ENCODE data around the gene PSMD12. TPM values are rescaled to one million over a fixed set of nuclear protein-coding genes. Genes with fewer than 3 reads are reported as not detected.
"Not testable (repeated sequence)": the region's sequence is repeated elsewhere in the genome, so short reads cannot be mapped to it uniquely, and the experiment has no call there.

Gene PSMD12
- total and polyA plus RNA-seq, 12 donors = 28.5 to 67.1 (median 48.4) TPM

DNA sequence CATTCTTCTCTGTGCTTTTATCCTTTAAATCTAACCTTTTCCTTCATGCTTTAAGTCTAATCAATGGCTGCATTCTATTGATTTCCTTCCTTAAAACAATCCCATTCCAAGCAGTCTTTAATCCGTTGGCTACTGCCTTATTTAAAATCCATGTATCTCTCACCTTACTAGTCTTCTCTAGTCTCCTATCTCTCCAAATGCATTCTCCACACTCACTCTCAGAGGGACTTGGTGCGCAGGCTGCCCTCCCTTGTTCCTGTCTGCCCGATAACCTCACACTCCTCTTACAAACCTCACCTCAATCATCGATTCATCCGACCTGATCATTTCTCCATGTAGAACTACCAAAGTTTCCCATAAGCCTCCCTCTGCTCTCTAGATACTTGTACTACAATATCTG, 23.1 kb downstream of the PSMD12 start:
- ATAC-seq = no peak
- no peaks in the 10 kb centered on the region for H3K9me3 ChIP-seq
- intact Hi-C loops (cut with DNase I) = no loop called here
- H3K27me3 ChIP-seq = no peaks in the 10 kb centered on the region
- WGBS, 2 donors = 93 to 94% methylated on average over 5 of the region's 5 CpGs
- H3K36me3 ChIP-seq = peaks cover 0 to 100% (median 71%) of the 10 kb centered on the region in 9 donors
- no peak overlapping the region for H3K4me3 ChIP-seq
- DNase-seq = no peak
- TF ChIP-seq, protein P1, sequence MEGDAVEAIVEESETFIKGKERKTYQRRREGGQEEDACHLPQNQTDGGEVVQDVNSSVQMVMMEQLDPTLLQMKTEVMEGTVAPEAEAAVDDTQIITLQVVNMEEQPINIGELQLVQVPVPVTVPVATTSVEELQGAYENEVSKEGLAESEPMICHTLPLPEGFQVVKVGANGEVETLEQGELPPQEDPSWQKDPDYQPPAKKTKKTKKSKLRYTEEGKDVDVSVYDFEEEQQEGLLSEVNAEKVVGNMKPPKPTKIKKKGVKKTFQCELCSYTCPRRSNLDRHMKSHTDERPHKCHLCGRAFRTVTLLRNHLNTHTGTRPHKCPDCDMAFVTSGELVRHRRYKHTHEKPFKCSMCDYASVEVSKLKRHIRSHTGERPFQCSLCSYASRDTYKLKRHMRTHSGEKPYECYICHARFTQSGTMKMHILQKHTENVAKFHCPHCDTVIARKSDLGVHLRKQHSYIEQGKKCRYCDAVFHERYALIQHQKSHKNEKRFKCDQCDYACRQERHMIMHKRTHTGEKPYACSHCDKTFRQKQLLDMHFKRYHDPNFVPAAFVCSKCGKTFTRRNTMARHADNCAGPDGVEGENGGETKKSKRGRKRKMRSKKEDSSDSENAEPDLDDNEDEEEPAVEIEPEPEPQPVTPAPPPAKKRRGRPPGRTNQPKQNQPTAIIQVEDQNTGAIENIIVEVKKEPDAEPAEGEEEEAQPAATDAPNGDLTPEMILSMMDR (IDR thresholded peaks at IDR 0.05) = no peak
- H3K27ac ChIP-seq = no peak overlapping the region
- H3K4me1 ChIP-seq = no peaks in the 10 kb centered on the region

DNA sequence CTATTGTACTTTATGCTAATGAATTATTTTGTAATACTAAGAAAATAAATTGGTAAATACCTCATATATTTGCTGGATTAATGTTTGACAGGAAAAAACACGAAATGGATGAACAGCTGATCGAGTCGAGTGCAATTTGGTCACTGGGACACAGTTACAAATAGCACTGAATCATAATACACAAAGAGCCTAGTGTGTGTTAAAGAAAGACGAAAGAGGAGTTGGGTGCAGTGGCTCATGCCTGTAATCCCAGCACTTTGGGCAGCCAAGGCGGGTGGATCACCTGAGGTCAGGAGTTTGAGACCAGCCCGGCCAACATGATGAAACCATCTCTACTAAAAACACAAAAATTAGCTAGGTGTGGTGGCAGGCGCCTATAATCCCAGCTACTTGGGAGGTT, 28.0 kb downstream of the PSMD12 start:
- H3K27ac ChIP-seq; H3K27me3 ChIP-seq; H3K9me3 ChIP-seq; H3K4me3 ChIP-seq; intact Hi-C loops (cut with DNase I); DNase-seq; H3K4me1 ChIP-seq; ATAC-seq: not testable (repeated sequence)
- peaks cover 0 to 65% (median 30%) of the 10 kb centered on the region in 9 donors for H3K36me3 ChIP-seq
- WGBS, 2 donors = 95 to 97% methylated on average over 7 of the region's 7 CpGs

DNA sequence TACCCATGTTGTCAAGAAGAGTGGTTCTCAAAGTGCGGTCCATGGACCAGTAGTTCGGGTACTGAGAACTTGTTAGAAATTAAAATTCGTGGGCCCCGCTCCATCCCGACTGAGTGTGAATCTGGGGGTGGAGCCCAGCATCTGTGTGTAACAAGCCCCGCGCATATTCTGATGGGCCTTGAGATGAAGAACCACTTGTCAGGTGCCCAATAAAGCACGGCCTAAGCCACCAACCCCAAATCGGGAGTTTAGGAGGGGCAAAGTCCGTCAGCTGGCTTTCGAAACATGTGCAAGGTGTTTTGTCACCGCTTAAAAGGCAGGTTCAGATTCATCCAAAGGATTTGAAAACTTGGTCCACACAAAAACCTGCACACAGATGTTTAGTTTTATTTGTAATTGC, 29.5 kb downstream of the PSMD12 start:
- WGBS, 2 donors = 94 to 95% methylated on average over 12 of the region's 12 CpGs
- H3K36me3 ChIP-seq = peaks cover 0 to 50% (median 19%) of the 10 kb centered on the region in 9 donors
- intact Hi-C loops (cut with DNase I) = no loop called here
- peaks cover 0 to 3% (median 0%) of the 10 kb centered on the region in 11 donors for H3K9me3 ChIP-seq
- no peaks in the 10 kb centered on the region for H3K27me3 ChIP-seq
- H3K4me3 ChIP-seq = no peak overlapping the region
- TF ChIP-seq, protein P1 (IDR thresholded peaks at IDR 0.05) = no peak
- ATAC-seq (no peak), DNase-seq (no peak)
- no peaks in the 10 kb centered on the region for H3K4me1 ChIP-seq
- no peak overlapping the region for H3K27ac ChIP-seq

DNA sequence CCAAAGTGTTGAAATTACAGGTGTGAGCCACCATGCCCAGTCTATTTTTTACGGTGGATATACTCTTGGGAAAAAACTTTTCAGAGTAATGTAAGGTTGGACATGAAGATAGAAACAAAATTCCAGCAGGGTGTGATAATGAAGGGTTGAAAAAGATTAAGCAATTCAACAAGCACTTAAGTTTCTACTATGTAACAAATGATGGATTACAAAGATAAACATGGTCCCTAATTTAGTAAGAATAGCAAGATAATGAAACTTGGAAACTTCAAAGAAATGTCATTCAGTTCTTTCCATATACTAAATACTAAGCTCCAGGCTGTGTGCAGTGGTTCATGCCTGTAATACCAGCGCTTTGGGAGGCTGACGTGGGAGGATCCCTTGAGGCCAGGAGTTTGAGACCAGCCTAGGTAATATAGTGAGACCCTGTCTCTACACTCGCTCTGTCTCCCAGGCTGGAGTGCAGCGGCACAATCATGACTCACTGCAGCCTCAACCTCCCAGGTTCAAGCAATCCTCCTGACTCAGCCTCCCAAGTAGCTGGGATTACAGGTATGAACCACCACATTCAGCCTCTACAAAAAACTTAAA, 31.0 kb downstream of the PSMD12 start:
- no peak overlapping the region for H3K27ac ChIP-seq
- TF ChIP-seq, protein P1 (IDR thresholded peaks at IDR 0.05) = no peak
- H3K36me3 ChIP-seq = peaks cover 0 to 34% (median 8%) of the 10 kb centered on the region in 9 donors
- intact Hi-C loops (cut with DNase I) = no loop called here
- no peaks in the 10 kb centered on the region for H3K4me1 ChIP-seq
- WGBS, 2 donors = 84 to 87% methylated on average over 5 of the region's 5 CpGs
- DNase-seq (no peak), ATAC-seq (no peak)
- no peak overlapping the region for H3K4me3 ChIP-seq
- peaks cover 0 to 3% (median 0%) of the 10 kb centered on the region in 11 donors for H3K9me3 ChIP-seq
- H3K27me3 ChIP-seq = no peaks in the 10 kb centered on the region

DNA sequence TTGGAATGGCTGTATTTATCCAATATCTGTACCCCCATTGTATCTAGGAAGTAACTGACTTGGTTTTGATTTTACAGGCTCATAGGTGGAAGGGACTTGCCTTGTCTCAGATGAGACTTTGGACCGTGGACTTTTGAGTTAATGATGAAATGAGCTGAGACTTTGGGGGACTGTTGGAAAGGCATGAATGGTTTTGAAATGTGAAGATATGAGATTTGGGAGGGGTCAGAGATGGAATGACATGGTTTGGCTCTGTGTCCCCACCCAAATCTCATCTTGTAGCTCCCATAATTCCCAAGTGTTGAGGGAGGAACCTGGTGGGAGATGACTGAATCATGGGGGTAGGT, 34.2 kb downstream of the PSMD12 start:
- ATAC-seq; H3K36me3 ChIP-seq; H3K4me3 ChIP-seq; DNase-seq; H3K4me1 ChIP-seq; H3K27ac ChIP-seq; intact Hi-C loops (cut with DNase I); H3K27me3 ChIP-seq: not testable (repeated sequence)
- WGBS, 2 donors = 93 to 94% methylated on average over 1 of the region's 1 CpG
- H3K9me3 ChIP-seq = peaks cover 0 to 10% (median 0%) of the 10 kb centered on the region in 11 donors

DNA sequence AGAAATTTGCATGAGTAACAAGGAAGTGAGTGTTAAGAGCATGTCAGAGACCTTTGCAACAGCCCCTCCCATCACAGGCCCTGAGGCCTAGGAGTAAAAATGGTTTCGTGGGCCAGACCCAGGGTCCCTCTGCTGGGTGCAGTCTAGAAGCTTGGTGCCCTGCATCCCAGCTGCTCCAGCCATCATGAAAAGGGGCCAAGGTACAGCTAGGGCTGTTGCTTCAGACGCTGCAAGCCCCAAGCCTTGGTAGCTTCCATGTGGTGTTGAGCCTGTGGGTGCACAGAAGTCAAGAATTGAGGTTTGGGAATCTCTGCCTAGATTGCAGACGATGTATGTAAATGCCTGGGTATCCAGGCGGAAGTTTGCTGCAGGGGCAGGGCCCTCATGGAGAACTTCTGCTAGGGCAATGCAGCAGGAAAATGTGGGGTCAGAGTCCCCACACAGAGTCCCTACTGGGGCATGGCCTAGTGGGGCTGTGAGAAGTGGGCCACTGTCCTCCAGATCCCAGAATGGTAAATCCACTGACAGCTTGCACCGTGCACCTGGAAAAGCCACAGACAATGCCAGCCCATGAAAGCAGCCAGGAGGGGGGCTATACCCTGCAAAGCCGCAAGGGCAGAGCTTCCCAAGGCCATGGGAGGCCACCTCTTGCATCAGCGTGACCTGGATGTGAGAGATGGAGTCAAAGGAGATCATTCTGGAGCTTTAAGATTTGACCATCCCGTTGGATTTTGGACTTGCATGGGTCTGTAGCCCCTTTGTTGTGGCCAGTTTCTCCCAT, 34.8 kb downstream of the PSMD12 start:
- H3K36me3 ChIP-seq; H3K4me3 ChIP-seq; H3K27me3 ChIP-seq; H3K4me1 ChIP-seq; H3K27ac ChIP-seq; H3K9me3 ChIP-seq; ATAC-seq; intact Hi-C loops (cut with DNase I); DNase-seq: not testable (repeated sequence)
- 94 to 95% methylated on average over 8 of the region's 8 CpGs for WGBS, 2 donors
